H1 (cell line): Measurements from ENCODE around the gene ETNK1. TPM values are rescaled to one million over a fixed set of nuclear protein-coding genes. Genes with fewer than 3 reads are reported as not detected.

Experiments used
- CTCF ChIA-PET: fragments of 300-600 bp; sonication (Branson Sonifier 250); formaldehyde crosslinking; loops from one replicate; lab custom pipeline; 2021; ENCODE audit not compliant: partially characterized antibody; lab: Charles Lee
- POLR2A ChIA-PET: fragments of 300-600 bp; sonication (Branson Sonifier 250); formaldehyde crosslinking; loops from one replicate; lab custom pipeline; 2021; ENCODE audit warnings: inconsistent platforms; ENCODE audit not compliant: partially characterized antibody; lab: Charles Lee
- DNase-seq, 2 experiments: peaks; one replicate each; pipeline versions ENCODE4 v3.0.0 to v3.0.0-alpha.2; 2010 to 2022; ENCODE audit warnings: low spot score in 2 of 2, low read depth in 1 of 2, mixed read lengths in 1 of 2
- FAIRE-seq: peaks from 2 replicates; lab custom pipeline; 2011; peaks lifted over from hg19 to GRCh38; lab: Jason Lieb, UNC
- H2AFZ ChIP-seq: 2 replicates; pipeline ENCODE4 v1.8.1; 2012; ENCODE audit warnings: low read length, inconsistent platforms
- H2AK5ac ChIP-seq: 2 replicates; pipeline ENCODE4 v1.6.1; 2013; ENCODE audit warnings: low read depth, low read length
- H2BK120ac ChIP-seq: replicated peaks from 2 replicates; pipeline ENCODE3; 2013; ENCODE audit warnings: low read depth, low read length, inconsistent platforms
- H2BK12ac ChIP-seq: 2 replicates; pipeline ENCODE4 v1.6.1; 2013; ENCODE audit warnings: low read depth, low read length
- H2BK15ac ChIP-seq: 2 replicates; pipeline ENCODE4 v1.6.1; 2013; ENCODE audit warnings: low read length
- H2BK20ac ChIP-seq: 2 replicates; pipeline ENCODE4 v1.6.1; 2013; ENCODE audit warnings: low read length
- H2BK5ac ChIP-seq: 2 replicates; pipeline ENCODE4 v1.6.1; 2013; ENCODE audit warnings: low read depth, low read length
- H3K14ac ChIP-seq: 2 replicates; pipeline ENCODE4 v1.6.1; 2013; ENCODE audit warnings: inconsistent platforms; ENCODE audit not compliant: insufficient read length
- H3K18ac ChIP-seq: 2 replicates; pipeline ENCODE4 v1.6.1; 2013; ENCODE audit warnings: low read length; ENCODE audit errors: extremely low read depth
- H3K23ac ChIP-seq: 2 replicates; pipeline ENCODE4 v1.6.1; 2013; ENCODE audit warnings: inconsistent platforms; ENCODE audit not compliant: insufficient read length
- H3K23me2 ChIP-seq: 2 replicates; pipeline ENCODE4 v1.6.1; 2013; ENCODE audit warnings: low read depth, low read length
- H3K27ac ChIP-seq: 2 replicates; pipeline ENCODE4 v1.6.1; 2011; ENCODE audit warnings: low read depth, low read length, inconsistent platforms
- H3K27me3 ChIP-seq, 4 experiments: replicated peaks in 1 of 4; 1 replicate in 1 of 4; 2 replicates in 3 of 4; pipeline versions ENCODE4 v1.6.1 to v1.8.1; 2011 to 2013; ENCODE audit warnings: low read length in 3 of 4, mild to moderate bottlenecking in 3 of 4, inconsistent platforms in 2 of 4, mixed read lengths in 2 of 4, moderate library complexity in 1 of 4; ENCODE audit not compliant: control insufficient read depth in 3 of 4, insufficient read depth in 3 of 4; ENCODE audit errors: extremely low read depth in 1 of 4
- H3K36me3 ChIP-seq, 4 experiments: 2 replicates each; pipeline versions ENCODE4 v1.6.1 to v1.8.1; 2011 to 2013; ENCODE audit warnings: mild to moderate bottlenecking in 4 of 4, low read length in 3 of 4, moderate library complexity in 2 of 4, control low read depth in 1 of 4, inconsistent platforms in 1 of 4; ENCODE audit not compliant: insufficient read depth in 4 of 4, control insufficient read depth in 2 of 4
- H3K4ac ChIP-seq: replicated peaks from 2 replicates; pipeline ENCODE3; 2013; ENCODE audit warnings: low read length, low read depth, mixed read lengths, inconsistent platforms; ENCODE audit not compliant: insufficient read length
- H3K4me1 ChIP-seq, 4 experiments: replicated peaks in 1 of 4; 1 replicate in 1 of 4; 2 replicates in 3 of 4; pipeline versions ENCODE4 v1.6.1 to v1.8.1; 2011 to 2013; ENCODE audit warnings: low read length in 3 of 4, inconsistent platforms in 2 of 4, mixed read lengths in 1 of 4; ENCODE audit not compliant: insufficient read depth in 4 of 4, control insufficient read depth in 3 of 4
- H3K4me2 ChIP-seq, 2 experiments: 2 replicates each; pipeline versions ENCODE4 v1.6.1 to v1.8.1; 2011 to 2013; ENCODE audit warnings: low read depth in 2 of 2, low read length in 2 of 2, control low read depth in 1 of 2, inconsistent platforms in 1 of 2, mild to moderate bottlenecking in 1 of 2; ENCODE audit not compliant: insufficient read depth in 1 of 2
- H3K4me3 ChIP-seq, 4 experiments: fragments of 200-600, 300-600 bp in 1 of 4; sonication (generic), shearing (Covaris generic), sonication (Bioruptor Twin) in 1 of 4; 2 replicates each; pipeline versions ENCODE4 v1.5.1 to v1.8.1; 2011 to 2016; ENCODE audit warnings: low read length in 4 of 4, low read depth in 3 of 4, control low read depth in 2 of 4, inconsistent platforms in 2 of 4, mild to moderate bottlenecking in 2 of 4, mixed read lengths in 1 of 4, moderate library complexity in 1 of 4; ENCODE audit not compliant: insufficient read depth in 2 of 4; ENCODE audit errors: extremely low read depth in 1 of 4
- H3K56ac ChIP-seq: replicated peaks from 2 replicates; pipeline ENCODE3; 2013; ENCODE audit warnings: low read depth, mild to moderate bottlenecking, mixed read lengths, low read length, inconsistent platforms; ENCODE audit not compliant: insufficient read length
- H3K79me1 ChIP-seq: 2 replicates; pipeline ENCODE4 v1.6.1; 2013; ENCODE audit warnings: low read depth, low read length, control low read depth
- H3K79me2 ChIP-seq, 2 experiments: 2 replicates each; pipeline versions ENCODE4 v1.6.1 to v1.8.1; 2012 to 2013; ENCODE audit warnings: low read length in 2 of 2, mild to moderate bottlenecking in 2 of 2, inconsistent platforms in 1 of 2; ENCODE audit not compliant: insufficient read depth in 2 of 2, control insufficient read depth in 1 of 2
- H3K9ac ChIP-seq, 4 experiments: replicated peaks in 1 of 4; 1 replicate in 1 of 4; 2 replicates in 3 of 4; pipeline versions ENCODE4 v1.6.1 to v1.8.1; 2011 to 2013; ENCODE audit warnings: low read depth in 3 of 4, low read length in 3 of 4, control low read depth in 2 of 4, mild to moderate bottlenecking in 2 of 4, moderate library complexity in 2 of 4, inconsistent platforms in 1 of 4; ENCODE audit errors: extremely low read depth in 1 of 4
- H3K9me3 ChIP-seq, 2 experiments: 2 replicates each; pipeline versions ENCODE4 v1.6.1 to v1.8.1; 2012 to 2013; ENCODE audit warnings: mild to moderate bottlenecking in 2 of 2, moderate library complexity in 2 of 2, control low read depth in 1 of 2, inconsistent platforms in 1 of 2, low read depth in 1 of 2, low read length in 1 of 2, mixed read lengths in 1 of 2; ENCODE audit not compliant: insufficient read depth in 2 of 2
- H4K20me1 ChIP-seq, 2 experiments: replicated peaks in 1 of 2; 2 replicates each; pipeline versions ENCODE3 to v1.8.1; 2011 to 2013; ENCODE audit warnings: inconsistent platforms in 2 of 2, low read length in 2 of 2, mild to moderate bottlenecking in 1 of 2; ENCODE audit not compliant: insufficient read depth in 2 of 2, control insufficient read depth in 1 of 2
- H4K5ac ChIP-seq: 2 replicates; pipeline ENCODE4 v1.6.1; 2013; ENCODE audit warnings: low read length, low read depth, mixed read lengths, inconsistent platforms; ENCODE audit not compliant: insufficient read length
- H4K8ac ChIP-seq: 2 replicates; pipeline ENCODE4 v1.8.0; 2013; ENCODE audit warnings: mild to moderate bottlenecking, moderate library complexity, low read length, inconsistent platforms; ENCODE audit not compliant: insufficient read depth; ENCODE audit errors: extremely low read depth
- H4K91ac ChIP-seq: replicated peaks from 2 replicates; pipeline ENCODE3; 2013; ENCODE audit warnings: low read length, mixed read lengths, inconsistent platforms; ENCODE audit not compliant: insufficient read length
- BCL11A ChIP-seq, 2 experiments: IDR thresholded peaks; one replicate each; pipeline ENCODE4 v1.6.1; 2011; ENCODE audit warnings: low read depth in 2 of 2, low read length in 2 of 2, mild to moderate bottlenecking in 2 of 2
- EP300 ChIP-seq, 2 experiments: IDR thresholded peaks; 1 replicate in 1 of 2; 2 replicates in 1 of 2; pipeline ENCODE4 v1.6.1; 2011 to 2012; ENCODE audit warnings: low read depth in 2 of 2, low read length in 2 of 2, mild to moderate bottlenecking in 2 of 2, borderline replicate concordance in 1 of 2, inconsistent platforms in 1 of 2, moderate library complexity in 1 of 2
- KDM4A ChIP-seq: IDR thresholded peaks from one replicate; pipeline ENCODE4 v1.7.1; 2012; ENCODE audit warnings: low read depth, mild to moderate bottlenecking, moderate library complexity, low read length, inconsistent platforms; ENCODE audit not compliant: severe bottlenecking
- RNF2 ChIP-seq: fragments of 200-900, 300-1000 bp; sonication (generic); IDR thresholded peaks from 2 replicates; pipeline ENCODE4 v1.7.1; 2016; ENCODE audit warnings: borderline replicate concordance, low read depth, mild to moderate bottlenecking, antibody characterized with exemption, low read length; ENCODE audit not compliant: poor library complexity, severe bottlenecking; ENCODE audit errors: missing control alignments
- RXRA ChIP-seq: IDR thresholded peaks from 2 replicates; pipeline ENCODE4 v1.6.1; 2011; ENCODE audit warnings: low read depth, mild to moderate bottlenecking, low read length, moderate library complexity; ENCODE audit not compliant: insufficient read depth
- TCF12 ChIP-seq: IDR thresholded peaks from 2 replicates; pipeline ENCODE4 v1.6.1; 2011; ENCODE audit warnings: low read depth, mild to moderate bottlenecking, low read length
- WGBS, 2 experiments: shearing (Covaris generic) in 1 of 2; methylation state at CpG; one replicate each; pipeline versions ENCODE4 v1.1.6 to v1.1.7; 2013 to 2015; ENCODE audit warnings: low lambda C conversion rate in 2 of 2, mixed read lengths in 2 of 2, inconsistent platforms in 1 of 2, low coverage in 1 of 2, missing lambda C conversion rate in 1 of 2; ENCODE audit not compliant: insufficient replicate concordance in 2 of 2, insufficient coverage in 1 of 2, insufficient read length in 1 of 2; ENCODE audit errors: extremely low coverage in 1 of 2, missing lambda C conversion rate in 1 of 2; 5-methylcytosine and 5-hydroxymethylcytosine counted together
- polyA plus RNA-seq, 7 experiments: library from polyadenylated mRNA; depleted of rRNA in 3 of 7; stranded (reverse) in 5 of 7; unstranded in 2 of 7; fragments of >200 nt in 5 of 7; fragments of 200-250 nt in 2 of 7; gene quantifications; 1 replicate in 5 of 7; 2 replicates in 1 of 7; 4 replicates in 1 of 7; pipeline versions ENCODE4 v1.2.1 to v1.2.3, GENCODE V29; 2011 to 2013; ENCODE audit warnings: missing spikeins in 2 of 7, mixed read lengths in 2 of 7
- total RNA-seq: library from RNA; stranded (reverse); fragmentation: NEBNext Ultra II Directional; extraction: Animal tissue kit (Norgen Biotek cat#: 25700); gene quantifications from 2 replicates; pipeline ENCODE4 v1.2.1, GENCODE V29; 2021

ETNK1 gene
- total and polyA plus RNA-seq, 2 of the 8 experiments (the other 6 are each of a cell fraction or from before 2014, with no cell fraction given): 11.6 to 82.7 TPM

DNA sequence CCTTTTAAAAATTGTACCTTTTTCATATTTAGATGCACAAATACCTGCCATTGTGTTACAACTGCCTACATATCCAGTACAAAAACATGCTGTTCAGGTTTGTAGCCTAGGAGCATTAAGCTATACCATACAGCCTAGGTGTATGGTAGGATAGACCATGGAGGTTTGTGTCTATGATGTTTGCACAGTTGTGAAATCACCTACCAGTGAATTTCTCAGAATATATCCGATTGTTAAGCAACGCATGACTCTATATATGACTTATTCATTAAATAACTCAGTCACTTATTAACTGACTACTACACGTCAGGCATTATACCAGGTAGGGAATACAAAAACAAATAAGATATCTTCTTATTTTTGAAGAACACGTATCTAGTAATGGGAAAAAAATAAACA is 26.2 kb upstream of the ETNK1 start:
- no peak overlapping the region for H2BK120ac ChIP-seq
- no peak overlapping the region for H3K27ac ChIP-seq
- TF ChIP-seq TCF12: no peak
- no peak for TF ChIP-seq RXRA
- TF ChIP-seq KDM4A: no peak
- no peak for TF ChIP-seq EP300 (IDR thresholded peaks at IDR 0.05; ENCODE audit: borderline replicate concordance in 1 of 2, low read depth in 2 of 2, low read length in 2 of 2)
- no peak for TF ChIP-seq BCL11A (IDR thresholded peaks at IDR 0.05; ENCODE audit: low read depth in 2 of 2, low read length in 2 of 2)
- TF ChIP-seq RNF2: no peak
- no peak overlapping the region for H3K23ac ChIP-seq
- H3K27me3 ChIP-seq: no peaks in the 10 kb centered on the region
- H2BK15ac ChIP-seq: no peak overlapping the region
- no peak overlapping the region for H2BK20ac ChIP-seq
- H3K9me3 ChIP-seq: no peaks in the 10 kb centered on the region
- H3K79me1 ChIP-seq: no peaks in the 10 kb centered on the region
- H3K4ac ChIP-seq: no peak overlapping the region
- H2BK12ac ChIP-seq: no peak overlapping the region
- H3K4me3 ChIP-seq: no peak overlapping the region
- H3K23me2 ChIP-seq: no peaks in the 10 kb centered on the region
- H4K20me1 ChIP-seq: no peaks in the 10 kb centered on the region
- H2BK5ac ChIP-seq: no peak overlapping the region
- H2AK5ac ChIP-seq: no peak overlapping the region
- no peak overlapping the region for H3K18ac ChIP-seq
- ChIA-PET CTCF (interaction anchor here (1.2 kb wide), 1 partner anchor 69 kb away, joined by 3 read pairs; no protein-coding TSS in a partner anchor), POLR2A (no interaction called here)
- no peak overlapping the region for H4K5ac ChIP-seq
- DNase-seq (no peak), FAIRE-seq (no peak)
- no peak overlapping the region for H2AFZ ChIP-seq
- H3K4me1 ChIP-seq: no peaks in the 10 kb centered on the region
- H3K79me2 ChIP-seq: no peaks in the 10 kb centered on the region
- no peak overlapping the region for H4K8ac ChIP-seq
- H3K4me2 ChIP-seq: no peak overlapping the region
- H4K91ac ChIP-seq: no peak overlapping the region
- H3K9ac ChIP-seq: no peak overlapping the region
- H3K56ac ChIP-seq: no peak overlapping the region
- no peaks in the 10 kb centered on the region for H3K36me3 ChIP-seq
- H3K14ac ChIP-seq: no peak overlapping the region
- WGBS, 2 experiments: 91% methylated on average over 4 of the region's 4 CpGs; no CpG with 5 or more reads in 1 of the 2 experiments
